Karpas-422 (cell line): ENCODE measurements around the gene CAMK4. TPM values are rescaled to one million over a fixed set of nuclear protein-coding genes. Genes with fewer than 3 reads are reported as not detected.

Source experiments
- total RNA-seq: library from RNA; depleted of rRNA; stranded (reverse); fragments of >200 nt; shearing (Covaris generic); gene quantifications from 2 replicates; pipeline ENCODE4 v1.2.3, GENCODE V29; 2014; ENCODE audit warnings: low replicate concordance; rRNA removed

CAMK4 gene
- total RNA-seq, 1 experiment from 2014 or later = 0.04 TPM

Other genes starting within 250 kb of the CAMK4 start
- gene TSLP, start 152.7 kb upstream of the CAMK4 start, total RNA-seq = not detected in 2 replicates
- gene WDR36, start 132.0 kb upstream of the CAMK4 start, total RNA-seq = 32.2 and 73.5 TPM in 2 replicates